22Rv1 (cell line): ENCODE measurements around the gene CDC6.
A peak's percentile ranks its signal among the peaks of the same experiment; 100 is the strongest.
"Not testable (repeated sequence)": the region's sequence is repeated elsewhere in the genome, so short reads cannot be mapped to it uniquely, and the experiment has no call there.

Source experiments
- H3K27ac ChIP-seq: fragments of 450-650 bp; 2 replicates; pipeline ENCODE4 v1.5.1; 2017
- ZFX ChIP-seq: fragments of 450-650 bp; IDR thresholded peaks from 2 replicates; pipeline ENCODE4 v1.6.1; 2017; ENCODE audit warnings: antibody characterized with exemption, borderline replicate concordance
- TF ChIP-seq, protein P1 (sequence below): fragments of 450-650 bp; IDR thresholded peaks from 2 replicates; pipeline ENCODE4 v1.5.1; 2017; ENCODE audit warnings: mild to moderate bottlenecking

The CDC6 gene

DNA sequence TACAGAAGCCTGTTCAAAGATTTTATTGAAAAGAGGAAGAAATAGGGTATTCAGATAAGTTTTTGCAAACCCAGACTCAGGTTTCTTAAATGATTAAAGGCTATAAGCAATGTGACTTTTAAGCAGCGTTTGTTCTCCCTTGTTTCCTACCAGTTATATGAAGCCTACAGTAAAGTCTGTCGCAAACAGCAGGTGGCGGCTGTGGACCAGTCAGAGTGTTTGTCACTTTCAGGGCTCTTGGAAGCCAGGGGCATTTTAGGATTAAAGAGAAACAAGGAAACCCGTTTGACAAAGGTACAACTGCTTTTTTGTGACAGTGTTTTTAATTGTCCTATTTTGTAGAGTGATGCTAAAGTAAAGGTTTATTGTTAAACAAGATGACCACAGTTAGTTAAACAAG is 13.6 kb downstream of the CDC6 start:
- TF ChIP-seq, protein P1, sequence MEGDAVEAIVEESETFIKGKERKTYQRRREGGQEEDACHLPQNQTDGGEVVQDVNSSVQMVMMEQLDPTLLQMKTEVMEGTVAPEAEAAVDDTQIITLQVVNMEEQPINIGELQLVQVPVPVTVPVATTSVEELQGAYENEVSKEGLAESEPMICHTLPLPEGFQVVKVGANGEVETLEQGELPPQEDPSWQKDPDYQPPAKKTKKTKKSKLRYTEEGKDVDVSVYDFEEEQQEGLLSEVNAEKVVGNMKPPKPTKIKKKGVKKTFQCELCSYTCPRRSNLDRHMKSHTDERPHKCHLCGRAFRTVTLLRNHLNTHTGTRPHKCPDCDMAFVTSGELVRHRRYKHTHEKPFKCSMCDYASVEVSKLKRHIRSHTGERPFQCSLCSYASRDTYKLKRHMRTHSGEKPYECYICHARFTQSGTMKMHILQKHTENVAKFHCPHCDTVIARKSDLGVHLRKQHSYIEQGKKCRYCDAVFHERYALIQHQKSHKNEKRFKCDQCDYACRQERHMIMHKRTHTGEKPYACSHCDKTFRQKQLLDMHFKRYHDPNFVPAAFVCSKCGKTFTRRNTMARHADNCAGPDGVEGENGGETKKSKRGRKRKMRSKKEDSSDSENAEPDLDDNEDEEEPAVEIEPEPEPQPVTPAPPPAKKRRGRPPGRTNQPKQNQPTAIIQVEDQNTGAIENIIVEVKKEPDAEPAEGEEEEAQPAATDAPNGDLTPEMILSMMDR: peak; percentile 26; the same call in 1 of the 2 replicates
- no peak for TF ChIP-seq ZFX
- no peak overlapping the region for H3K27ac ChIP-seq

DNA sequence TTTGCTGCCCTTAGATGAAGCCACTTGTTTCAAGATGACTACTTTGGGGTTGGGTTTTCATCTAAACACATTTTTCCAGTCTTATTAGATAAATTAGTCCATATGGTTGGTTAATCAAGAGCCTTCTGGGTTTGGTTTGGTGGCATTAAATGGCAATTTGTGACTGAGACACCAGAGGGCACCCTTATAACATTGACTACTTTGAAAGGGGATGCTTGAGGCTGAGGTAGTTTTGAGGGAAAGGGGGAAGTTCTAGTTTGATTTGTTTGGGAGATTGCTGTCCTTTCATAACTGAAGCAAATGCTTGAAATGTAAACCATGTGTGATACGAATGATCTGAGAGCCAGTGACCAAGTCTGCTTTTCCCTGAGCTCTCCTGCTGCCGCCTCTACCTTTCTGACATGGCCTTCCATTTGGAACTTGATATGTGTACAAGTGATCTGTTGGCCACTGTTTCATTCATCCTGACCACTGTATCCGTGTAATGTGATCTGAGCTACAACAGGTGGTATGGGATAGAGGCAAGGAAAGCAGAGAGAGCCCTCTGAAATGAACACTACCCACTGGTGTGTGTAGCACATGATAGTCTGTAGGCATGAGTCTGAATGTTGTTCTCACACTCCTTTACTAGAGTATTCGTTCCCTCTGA is 15.5 kb downstream of the CDC6 start:
- no peak for TF ChIP-seq ZFX
- TF ChIP-seq, protein P1: peak; percentile 70
- no peak overlapping the region for H3K27ac ChIP-seq

DNA sequence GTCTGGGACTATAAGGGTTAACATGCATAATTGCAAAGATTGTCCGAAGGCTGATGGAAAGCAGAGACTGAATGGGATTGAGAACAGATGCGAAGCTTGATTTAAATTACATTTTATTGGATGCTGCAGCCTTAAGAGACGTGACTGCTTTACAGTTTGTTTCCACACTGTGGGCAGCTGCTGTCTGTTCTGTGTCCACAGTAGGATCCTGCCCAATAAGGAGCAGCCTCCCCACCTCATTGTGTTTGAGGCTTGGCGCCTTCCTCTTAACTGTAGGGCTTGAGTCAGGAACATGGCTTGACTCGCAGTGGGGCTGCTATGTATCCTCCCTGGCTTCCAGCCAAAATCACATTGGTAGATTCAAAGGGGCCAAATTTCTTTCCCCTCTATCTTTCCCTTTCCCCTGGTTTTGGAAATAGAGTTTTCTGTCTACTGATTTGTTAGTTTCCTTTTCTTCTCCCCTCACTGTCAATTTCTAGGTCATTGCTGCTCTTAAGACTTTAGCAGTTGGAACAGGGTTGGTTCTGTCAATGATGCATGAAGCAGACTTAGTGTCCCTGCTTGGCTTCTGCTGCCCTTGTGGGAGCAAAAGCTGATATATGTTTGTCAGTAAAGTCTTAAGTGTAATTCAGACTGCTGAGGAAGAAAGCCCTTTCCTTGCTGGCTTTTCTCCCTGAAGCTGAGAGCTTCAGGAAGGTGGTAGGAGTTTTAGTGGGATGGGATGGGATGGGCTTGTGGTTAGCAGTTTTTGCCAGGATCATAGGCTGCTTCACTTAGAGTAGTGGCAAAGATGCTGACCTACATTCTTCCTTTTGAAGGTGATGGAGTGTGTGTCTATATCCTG is 16.3 kb downstream of the CDC6 start:
- H3K27ac ChIP-seq: no peak overlapping the region
- TF ChIP-seq, protein P1: no peak
- TF ChIP-seq ZFX: no peak

DNA sequence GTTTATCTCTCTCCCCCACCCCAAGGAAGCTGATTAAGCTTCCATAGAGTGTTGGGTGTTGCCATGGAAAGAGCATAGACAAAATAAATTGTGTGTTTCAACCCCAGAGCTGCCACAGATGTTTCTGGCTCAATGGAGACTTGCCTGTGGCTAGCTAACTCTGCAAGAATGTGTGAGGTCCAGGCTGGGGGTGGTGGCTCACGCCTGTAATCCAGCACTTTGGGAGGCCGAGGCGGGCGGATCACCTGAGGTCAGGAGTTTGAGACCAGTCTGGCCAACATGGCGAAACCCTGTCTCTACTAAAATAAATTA is 16.8 kb downstream of the CDC6 start:
- not testable (repeated sequence) for H3K27ac ChIP-seq

DNA sequence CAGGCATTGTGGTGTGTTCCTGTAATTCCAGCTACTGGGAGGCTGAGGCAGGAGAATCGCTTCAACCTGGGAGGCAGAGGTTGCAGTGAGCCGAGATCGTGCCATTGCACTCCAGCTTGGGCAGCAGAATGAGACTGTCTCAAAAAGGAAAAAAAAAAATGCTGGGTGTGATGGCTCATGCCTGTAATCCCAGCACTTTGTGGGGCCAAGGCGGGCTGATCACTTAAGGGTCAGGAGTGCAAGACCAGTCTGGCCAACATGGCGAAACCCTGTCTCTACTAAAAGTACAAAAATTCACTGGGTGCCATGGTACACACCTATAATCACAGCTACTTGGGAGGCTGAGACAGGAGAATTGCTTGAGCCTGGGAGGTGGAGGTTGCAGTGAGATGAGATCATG is 17.2 kb downstream of the CDC6 start:
- H3K27ac ChIP-seq: not testable (repeated sequence)

DNA sequence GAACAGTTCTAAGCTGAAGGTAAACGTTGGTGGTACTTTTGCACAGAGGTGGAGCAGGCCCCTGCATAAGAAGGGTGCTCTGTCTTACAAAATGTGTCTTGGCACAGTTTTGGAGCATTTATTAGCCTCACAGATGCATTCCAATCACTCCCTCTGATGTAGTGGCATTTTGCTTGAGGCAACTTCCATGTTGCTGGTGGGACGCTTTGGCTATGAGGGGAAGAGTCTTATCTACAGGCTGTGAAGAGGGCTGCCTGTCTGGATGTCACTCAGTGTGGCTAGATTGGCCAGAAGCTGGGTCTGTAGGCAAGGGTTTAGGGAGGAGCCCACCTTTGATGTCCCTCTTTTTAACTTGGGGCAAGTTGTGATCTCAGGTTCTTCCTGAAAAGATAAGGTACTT is 18.7 kb downstream of the CDC6 start:
- no peak overlapping the region for H3K27ac ChIP-seq
- TF ChIP-seq ZFX: no peak
- TF ChIP-seq, protein P1: no peak

DNA sequence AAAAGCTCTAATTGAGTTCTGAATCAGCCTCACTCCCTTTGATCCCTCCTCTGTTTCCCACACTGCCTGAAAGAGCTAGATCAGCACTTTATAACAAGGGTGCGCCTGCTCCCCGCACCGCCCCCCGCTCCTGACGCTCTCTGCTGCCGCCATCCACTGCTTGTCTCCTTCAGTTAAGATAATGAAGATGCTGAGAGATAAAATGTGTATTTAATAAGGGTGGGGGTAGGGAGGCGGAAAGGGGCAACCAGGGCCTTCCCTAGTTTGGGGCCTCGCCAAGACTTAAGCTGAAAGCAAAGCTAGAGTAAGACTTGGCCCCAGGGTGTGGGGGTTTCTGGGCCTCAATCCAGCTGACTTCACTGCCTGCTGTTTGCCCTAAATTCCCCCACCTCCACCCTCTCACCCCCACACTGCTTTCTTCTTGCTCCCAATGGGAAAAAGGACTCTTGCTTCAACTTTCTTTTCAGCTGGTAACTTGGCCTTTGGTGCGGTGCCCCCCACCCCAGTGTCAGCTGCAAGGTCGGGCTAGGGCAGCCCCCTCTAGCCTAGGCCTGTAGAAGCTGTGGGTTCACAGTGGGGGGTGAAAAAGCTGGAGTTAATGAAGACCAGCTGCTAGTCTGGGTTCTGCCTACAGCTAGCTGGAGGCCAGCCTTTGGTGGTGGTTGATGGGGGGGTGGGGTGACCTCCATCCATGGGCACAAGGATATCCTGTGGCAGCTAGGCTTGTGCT is 19.5 kb downstream of the CDC6 start:
- 0 out of 2 replicates have a peak overlapping the region, but pooled peaks have one; percentile 20 for H3K27ac ChIP-seq
- TF ChIP-seq ZFX: no peak
- TF ChIP-seq, protein P1: no peak

DNA sequence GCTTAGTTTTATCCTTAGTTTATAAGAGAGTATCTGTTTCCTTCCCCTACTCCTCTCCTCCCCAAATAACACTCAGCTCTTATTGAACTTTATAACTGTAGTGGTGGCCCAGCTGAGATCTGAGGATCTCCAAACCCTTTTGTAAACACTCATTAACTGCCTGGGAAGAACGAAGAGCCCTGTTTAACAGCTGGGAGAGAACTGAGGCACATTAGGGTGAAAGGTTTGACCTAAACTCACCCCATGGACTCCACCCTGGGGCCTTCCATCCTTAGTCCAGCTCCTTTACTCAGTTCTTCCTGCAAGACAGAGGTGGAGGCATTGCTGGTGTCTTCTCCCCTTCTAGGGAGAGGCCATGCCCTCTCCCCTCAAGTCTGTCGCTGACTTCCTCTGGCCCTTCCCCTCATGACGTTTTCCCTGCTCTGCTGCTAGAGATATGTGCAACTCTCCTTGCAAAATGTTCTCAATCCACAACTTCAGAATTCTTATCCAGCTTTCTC is 20.1 kb downstream of the CDC6 start:
- TF ChIP-seq ZFX: no peak
- TF ChIP-seq, protein P1: no peak
- H3K27ac ChIP-seq: 0 out of 2 replicates have a peak overlapping the region, but pooled peaks have one; percentile 20
